Fibroblast of the aortic adventitia (primary cell): ENCODE measurements around the gene KASH5. TPM values are rescaled to one million over a fixed set of nuclear protein-coding genes. Genes with fewer than 3 reads are reported as not detected.

ENCODE experiments used
- DNase-seq: peaks from one replicate; pipeline ENCODE4 v3.0.0-alpha.2; 2010; ENCODE audit warnings: low read depth
- H3K4me3 ChIP-seq: 2 replicates; pipeline ENCODE4 v1.5.1; 2011; ENCODE audit warnings: low read depth, mild to moderate bottlenecking, control low read depth, low read length, moderate library complexity
- total RNA-seq: library from RNA; depleted of rRNA; stranded (reverse); fragments of >200 nt; gene quantifications from 2 replicates; pipeline ENCODE4 v1.2.3, GENCODE V29; 2012; ENCODE audit warnings: low replicate concordance
- TF ChIP-seq, protein P1 (sequence below): IDR thresholded peaks from 2 replicates; pipeline ENCODE4 v1.5.1; 2011; ENCODE audit warnings: mild to moderate bottlenecking, low read length, control low read depth, inconsistent platforms; ENCODE audit not compliant: insufficient read depth

KASH5 gene
- total RNA-seq, 1 donor = not detected

DNA sequence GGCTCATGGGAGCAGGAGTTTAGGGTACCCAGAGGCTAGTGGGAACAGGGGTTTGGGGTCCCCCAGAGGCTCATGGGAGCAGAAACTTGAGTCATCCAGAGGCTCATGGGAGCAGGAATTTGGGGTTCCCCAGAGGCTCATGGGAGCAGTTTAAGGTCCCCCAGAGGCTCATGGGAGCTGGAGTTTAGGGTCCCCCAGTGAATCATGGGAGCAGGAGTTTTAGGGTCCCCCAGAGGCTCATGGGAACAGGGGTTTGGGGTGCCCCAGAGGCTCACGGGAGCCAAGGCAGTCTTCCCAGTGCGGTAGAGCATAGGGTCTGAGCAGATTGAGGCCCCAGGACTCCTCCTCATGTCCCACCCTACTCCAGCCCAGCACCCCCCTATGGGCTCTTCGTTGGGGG lies 77.3 kb downstream of the KASH5 start:
- DNase-seq = no peak
- TF ChIP-seq, protein P1, sequence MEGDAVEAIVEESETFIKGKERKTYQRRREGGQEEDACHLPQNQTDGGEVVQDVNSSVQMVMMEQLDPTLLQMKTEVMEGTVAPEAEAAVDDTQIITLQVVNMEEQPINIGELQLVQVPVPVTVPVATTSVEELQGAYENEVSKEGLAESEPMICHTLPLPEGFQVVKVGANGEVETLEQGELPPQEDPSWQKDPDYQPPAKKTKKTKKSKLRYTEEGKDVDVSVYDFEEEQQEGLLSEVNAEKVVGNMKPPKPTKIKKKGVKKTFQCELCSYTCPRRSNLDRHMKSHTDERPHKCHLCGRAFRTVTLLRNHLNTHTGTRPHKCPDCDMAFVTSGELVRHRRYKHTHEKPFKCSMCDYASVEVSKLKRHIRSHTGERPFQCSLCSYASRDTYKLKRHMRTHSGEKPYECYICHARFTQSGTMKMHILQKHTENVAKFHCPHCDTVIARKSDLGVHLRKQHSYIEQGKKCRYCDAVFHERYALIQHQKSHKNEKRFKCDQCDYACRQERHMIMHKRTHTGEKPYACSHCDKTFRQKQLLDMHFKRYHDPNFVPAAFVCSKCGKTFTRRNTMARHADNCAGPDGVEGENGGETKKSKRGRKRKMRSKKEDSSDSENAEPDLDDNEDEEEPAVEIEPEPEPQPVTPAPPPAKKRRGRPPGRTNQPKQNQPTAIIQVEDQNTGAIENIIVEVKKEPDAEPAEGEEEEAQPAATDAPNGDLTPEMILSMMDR = no peak
- H3K4me3 ChIP-seq = no peak overlapping the region

Other genes with a start within 250 kb of the KASH5 start
- gene HRC, start 232.9 kb upstream of the KASH5 start, total RNA-seq = not detected in 2 replicates
- gene TRPM4, start 230.5 kb upstream of the KASH5 start, total RNA-seq = 14.0 and 15.0 TPM in 2 replicates
- gene SLC6A16, start 63.1 kb upstream of the KASH5 start, total RNA-seq = 0.09 TPM in 1 of 2 replicates, not detected in the other
- gene CD37, start 52.8 kb upstream of the KASH5 start, total RNA-seq = not detected in 2 replicates
- gene TEAD2, start 25.8 kb upstream of the KASH5 start, total RNA-seq = 19.2 and 22.3 TPM in 2 replicates
- gene DKKL1, start 24.4 kb upstream of the KASH5 start, total RNA-seq = 0.18 TPM in 1 of 2 replicates, not detected in the other
- not detected in 2 replicates for gene PTH2, start 35.2 kb downstream of the KASH5 start, total RNA-seq
- not detected in 2 replicates for gene GFY, start 37.1 kb downstream of the KASH5 start, total RNA-seq
- gene SLC17A7, start 53.3 kb downstream of the KASH5 start, total RNA-seq = 0.49 TPM in 1 of 2 replicates, not detected in the other
- 80.6 and 151 TPM in 2 replicates for gene PIH1D1, start 63.6 kb downstream of the KASH5 start, total RNA-seq
- 25.0 and 29.6 TPM in 2 replicates for gene ALDH16A1, start 65.0 kb downstream of the KASH5 start, total RNA-seq
- 3.7 and 5.4 TPM in 2 replicates for gene FLT3LG, start 86.0 kb downstream of the KASH5 start, total RNA-seq
- 2,039 and 2,642 TPM in 2 replicates for gene RPL13A, start 99.4 kb downstream of the KASH5 start, total RNA-seq
- gene RPS11, start 108.2 kb downstream of the KASH5 start, total RNA-seq = 2,258 and 4,425 TPM in 2 replicates
- gene FCGRT, start 124.4 kb downstream of the KASH5 start, total RNA-seq = 73.8 and 132 TPM in 2 replicates
- gene RCN3, start 139.8 kb downstream of the KASH5 start, total RNA-seq = 121 and 181 TPM in 2 replicates
- gene NOSIP, start 192.3 kb downstream of the KASH5 start, total RNA-seq = 35.7 and 46.9 TPM in 2 replicates
- gene PRRG2, start 193.1 kb downstream of the KASH5 start, total RNA-seq = 0.27 and 0.57 TPM in 2 replicates
- gene PRR12, start 202.9 kb downstream of the KASH5 start, total RNA-seq = 3.2 and 3.7 TPM in 2 replicates